Measurements from ENCODE around the gene SMOC2. TPM values are rescaled to one million over a fixed set of nuclear protein-coding genes. Genes with fewer than 3 reads are reported as not detected.

SMOC2 gene
- total RNA-seq, 4 donors from 2014 or later, result 45.8 to 130 (median 84.0) TPM

DNA sequence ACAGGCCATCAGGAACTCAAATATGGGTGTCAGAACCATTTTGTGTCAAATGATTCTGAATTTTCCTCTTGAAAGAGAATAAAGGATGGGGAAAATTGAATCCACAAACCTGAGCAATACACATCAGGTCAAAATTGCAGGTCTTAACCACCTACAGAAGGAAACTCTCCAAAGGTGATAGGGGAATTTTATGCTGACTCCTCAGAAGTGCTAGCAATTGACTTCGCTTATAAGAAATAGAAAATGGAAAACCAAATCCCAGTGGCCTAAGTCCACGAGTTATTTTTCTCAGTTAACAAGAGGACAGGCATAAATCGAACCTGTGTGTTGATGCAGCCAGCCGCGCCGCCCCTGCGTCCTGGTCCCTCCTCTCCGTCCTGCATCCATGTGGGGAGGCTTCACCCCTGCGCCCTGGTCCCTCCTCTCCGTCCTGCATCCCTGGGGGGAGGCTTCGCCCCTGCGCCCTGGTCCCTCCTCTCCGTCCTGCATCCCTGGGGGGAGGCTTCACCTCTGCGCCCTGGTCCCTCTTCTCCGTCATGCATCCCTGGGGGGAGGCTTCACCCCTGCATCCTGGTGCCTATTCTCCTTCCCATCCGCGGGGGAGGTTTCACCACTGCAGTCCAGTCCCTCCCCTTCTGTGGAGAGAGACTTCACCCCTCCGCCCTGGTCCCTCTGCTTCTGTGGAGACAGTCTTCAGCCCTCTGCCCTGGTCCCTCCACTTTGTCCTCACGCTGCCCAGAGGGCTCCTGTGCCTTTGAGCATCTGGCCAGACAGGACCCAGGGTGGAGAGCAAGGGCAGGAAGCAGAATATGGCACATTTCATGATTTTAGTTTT is 230.3 kb downstream of the SMOC2 start:
- Histone ChIP-seq H3K9me3 (no peaks in the 10 kb centered on the region), H3K27ac (replicated peaks in 1 of 4) (no peak overlapping the region), H3K36me3 (peaks cover 0 to 3% (median 0%) of the 10 kb centered on the region in 4 donors), H3K27me3 (no peaks in the 10 kb centered on the region), H3K4me3 (no peak overlapping the region), H3K4me1 (no peaks in the 10 kb centered on the region)
- no peak for DNase-seq (ENCODE audit: extremely low spot score)
- 87% methylated on average over 19 of the region's 19 CpGs for WGBS
- TF ChIP-seq POLR2AphosphoS5 (IDR thresholded peaks at IDR 0.05), result no peak
- no peak for TF ChIP-seq CTCF (IDR thresholded peaks at IDR 0.05)
- no peak for TF ChIP-seq POLR2A (IDR thresholded peaks at IDR 0.05; ENCODE audit: low read depth)
- TF ChIP-seq EP300 (IDR thresholded peaks at IDR 0.05), result no peak
- intact Hi-C loops (cut with DNase I), result no loop called here

DNA sequence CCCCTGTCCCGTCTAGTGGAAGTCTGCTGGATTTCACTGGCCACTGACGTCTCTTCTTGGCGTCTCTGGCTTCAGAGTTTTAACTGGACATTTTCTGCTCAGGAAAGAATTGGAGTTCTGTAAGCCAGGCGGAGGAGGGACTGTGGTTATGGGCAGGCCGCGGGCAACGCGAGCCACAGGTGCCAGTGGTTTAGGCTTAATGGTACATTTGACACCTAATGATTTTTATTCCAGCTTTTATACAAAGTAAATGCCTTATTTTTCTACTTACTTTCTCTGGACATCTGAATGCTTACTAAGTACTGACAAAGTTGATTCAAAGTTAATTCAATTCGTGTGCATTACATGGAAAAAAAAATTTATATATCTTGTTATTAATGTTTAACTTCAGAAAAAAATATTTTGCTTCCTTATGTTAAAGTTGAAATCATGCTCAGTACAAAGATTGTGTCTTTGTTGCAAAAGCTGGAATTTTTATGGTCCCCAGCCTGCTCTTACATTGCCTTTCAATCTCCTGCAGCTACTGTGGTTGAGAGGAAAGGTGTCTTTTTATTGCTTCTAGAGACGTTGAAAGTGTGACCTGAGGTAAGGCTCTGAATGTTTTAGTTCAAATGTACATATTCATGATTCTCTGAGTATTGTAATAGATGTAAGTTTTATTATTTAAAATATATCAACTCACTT is 231.0 kb downstream of the SMOC2 start:
- no peak overlapping the region for H3K27ac ChIP-seq (replicated peaks in 1 of 4)
- H3K36me3 ChIP-seq, result no peaks in the 10 kb centered on the region
- no peaks in the 10 kb centered on the region for H3K27me3 ChIP-seq
- TF ChIP-seq EP300 (IDR thresholded peaks at IDR 0.05) (no peak), CTCF (IDR thresholded peaks at IDR 0.05) (no peak), POLR2AphosphoS5 (IDR thresholded peaks at IDR 0.05) (no peak)
- DNase-seq (ENCODE audit: extremely low spot score), result no peak
- no peaks in the 10 kb centered on the region for H3K9me3 ChIP-seq
- no peak overlapping the region for H3K4me3 ChIP-seq
- no peaks in the 10 kb centered on the region for H3K4me1 ChIP-seq
- WGBS, result 83% methylated on average over 10 of the region's 10 CpGs
- intact Hi-C loops (cut with DNase I), result no loop called here

DNA sequence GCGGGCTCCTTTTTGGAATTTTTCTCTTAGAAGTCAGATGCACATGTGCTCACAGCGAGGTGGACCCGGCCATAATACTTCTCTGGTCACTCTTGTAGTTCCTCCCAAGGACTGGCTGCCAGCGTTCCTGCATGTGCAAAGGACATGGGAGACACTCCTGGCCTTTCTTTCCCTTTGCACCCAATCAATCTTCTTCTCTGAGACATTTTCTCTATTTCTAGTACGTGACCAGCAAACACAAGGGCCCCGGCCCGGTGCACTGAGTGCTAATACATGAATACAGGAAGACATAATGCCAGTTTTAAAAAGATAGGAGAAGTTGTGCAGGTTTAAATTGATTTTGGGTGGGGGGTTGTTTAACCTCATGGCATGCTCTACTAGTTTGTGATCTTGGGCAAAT is 233.6 kb downstream of the SMOC2 start:
- H3K36me3 ChIP-seq, result no peaks in the 10 kb centered on the region
- H3K27me3 ChIP-seq, result no peaks in the 10 kb centered on the region
- no peaks in the 10 kb centered on the region for H3K4me1 ChIP-seq
- intact Hi-C loops (cut with DNase I), result no loop called here
- no peak for DNase-seq (ENCODE audit: extremely low spot score)
- TF ChIP-seq POLR2A (IDR thresholded peaks at IDR 0.05; ENCODE audit: low read depth), result no peak
- TF ChIP-seq CTCF (IDR thresholded peaks at IDR 0.05), result no peak
- no peak for TF ChIP-seq POLR2AphosphoS5 (IDR thresholded peaks at IDR 0.05)
- no peak for TF ChIP-seq EP300 (IDR thresholded peaks at IDR 0.05)
- H3K27ac ChIP-seq (replicated peaks in 1 of 4), result no peak overlapping the region
- H3K9me3 ChIP-seq, result no peaks in the 10 kb centered on the region
- H3K4me3 ChIP-seq, result no peak overlapping the region
- WGBS, result 88% methylated on average over 7 of the region's 7 CpGs

DNA sequence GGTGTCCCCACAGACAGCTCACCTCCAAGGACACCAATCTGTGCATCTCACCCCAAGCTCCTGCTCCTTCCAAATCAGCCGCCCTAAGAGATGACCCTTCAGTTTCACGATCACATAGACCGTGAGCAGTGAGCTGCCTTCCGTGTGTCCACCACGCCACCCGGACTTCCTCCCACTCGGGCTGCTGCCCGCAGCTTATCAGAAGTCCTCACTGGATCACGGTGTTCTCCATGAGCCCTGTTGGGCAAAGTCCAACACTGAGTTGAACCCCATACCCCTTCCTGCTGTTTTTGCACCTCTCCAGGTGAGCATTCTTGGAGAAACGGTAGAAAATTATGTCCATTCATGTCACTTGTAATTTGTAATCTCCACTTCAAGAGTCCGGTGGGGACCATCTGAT is 234.4 kb downstream of the SMOC2 start:
- intact Hi-C loops (cut with DNase I), result no loop called here
- Histone ChIP-seq H3K4me1 (no peaks in the 10 kb centered on the region), H3K9me3 (no peaks in the 10 kb centered on the region), H3K36me3 (no peaks in the 10 kb centered on the region), H3K27me3 (no peaks in the 10 kb centered on the region), H3K4me3 (no peak overlapping the region), H3K27ac (replicated peaks in 1 of 4) (no peak overlapping the region)
- 80% methylated on average over 11 of the region's 11 CpGs for WGBS
- DNase-seq (ENCODE audit: extremely low spot score), result no peak
- no peak for TF ChIP-seq POLR2A (IDR thresholded peaks at IDR 0.05; ENCODE audit: low read depth)

- 84% methylated on average over 9 of the region's 11 CpGs for WGBS
- Histone ChIP-seq H3K9me3 (no peaks in the 10 kb centered on the region), H3K4me3 (no peak overlapping the region), H3K4me1 (no peaks in the 10 kb centered on the region), H3K27ac (replicated peaks in 1 of 4) (no peak overlapping the region), H3K36me3 (no peaks in the 10 kb centered on the region), H3K27me3 (no peaks in the 10 kb centered on the region)
- TF ChIP-seq CTCF (IDR thresholded peaks at IDR 0.05), result no peak
- TF ChIP-seq POLR2A (IDR thresholded peaks at IDR 0.05; ENCODE audit: low read depth), result no peak
- no peak for TF ChIP-seq POLR2AphosphoS5 (IDR thresholded peaks at IDR 0.05)
- TF ChIP-seq EP300 (IDR thresholded peaks at IDR 0.05), result no peak
- intact Hi-C loops (cut with DNase I), result no loop called here
- DNase-seq (ENCODE audit: extremely low spot score), result no peak
Observed at GRCh38 chr6:168675933-168676551, 235.1 kb downstream of the SMOC2 start.
